Stimulated activated CD8-positive, alpha-beta memory T cell treated with anti-CD3 and anti-CD28 coated beads, Interleukin-12 subunit alpha, Interleukin-12 subunit beta, amount 100 ng/mL, for 24 hours (primary cell): ENCODE data around the gene LMTK3.
"Not testable (repeated sequence)": the region's sequence is repeated elsewhere in the genome, so short reads cannot be mapped to it uniquely, and the experiment has no call there.

Source experiments
- DNase-seq: peaks from one replicate; pipeline ENCODE4 v3.0.0-alpha.2; 2020; ENCODE audit errors: extremely low read depth

LMTK3 gene

DNA sequence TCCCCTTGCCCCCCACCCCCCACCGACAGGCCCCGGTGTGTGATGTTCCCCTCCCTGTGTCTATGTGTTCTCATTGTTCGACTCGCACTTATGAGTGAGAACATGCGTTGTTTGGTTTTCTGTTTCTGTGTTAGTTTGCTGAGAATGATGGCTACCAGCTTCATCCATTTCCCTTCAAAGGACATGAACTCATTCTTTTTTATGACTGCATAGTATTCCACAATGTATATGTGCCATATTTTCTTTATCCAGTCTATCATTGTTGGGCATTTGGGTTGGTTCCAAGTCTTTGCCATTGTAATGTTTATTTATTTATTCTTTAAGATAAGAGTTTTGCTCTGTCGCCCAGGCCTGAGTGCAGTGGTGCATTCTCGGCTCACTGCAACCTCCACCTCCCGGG lies 26.4 kb upstream of the LMTK3 start:
- DNase-seq: not testable (repeated sequence)

DNA sequence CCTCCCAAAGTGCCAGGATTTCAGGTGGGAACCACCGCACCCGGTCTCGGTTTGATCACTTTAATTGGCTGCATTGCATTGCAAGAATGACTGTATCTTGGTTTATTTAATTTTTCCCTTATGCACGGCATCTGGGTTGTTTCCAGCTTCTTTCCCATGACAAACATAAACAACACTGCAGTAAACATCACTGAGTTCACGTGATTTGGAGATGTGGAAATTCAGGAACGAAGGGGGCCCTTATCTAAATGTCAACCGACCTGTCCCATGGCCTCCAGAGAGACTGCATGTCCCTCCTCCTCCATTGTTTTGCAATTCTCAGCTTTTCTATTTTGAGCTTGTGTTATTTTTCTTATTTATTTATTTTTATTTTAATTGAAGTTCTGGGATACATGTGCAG lies 25.9 kb upstream of the LMTK3 start:
- DNase-seq: no peak

DNA sequence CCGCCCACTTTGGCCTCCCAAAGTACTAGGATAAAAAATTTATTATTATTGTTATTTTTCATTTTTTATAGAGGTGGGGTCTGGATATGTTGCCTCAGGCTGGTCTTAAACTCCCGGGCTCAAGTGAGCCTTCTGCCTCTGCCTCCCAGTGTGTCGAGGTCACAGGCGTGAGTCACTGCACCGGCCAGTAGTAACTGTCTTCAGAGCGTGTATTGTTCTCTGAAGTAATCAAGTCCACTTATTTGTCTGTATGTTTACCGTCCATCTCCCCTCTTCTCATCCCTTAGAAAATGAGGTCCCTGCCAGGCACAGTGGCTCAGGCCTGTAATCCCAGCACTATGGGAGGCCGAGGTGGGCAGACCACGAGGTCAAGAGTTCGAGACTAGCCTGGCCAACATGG lies 22.1 kb upstream of the LMTK3 start:
- DNase-seq: no peak

DNA sequence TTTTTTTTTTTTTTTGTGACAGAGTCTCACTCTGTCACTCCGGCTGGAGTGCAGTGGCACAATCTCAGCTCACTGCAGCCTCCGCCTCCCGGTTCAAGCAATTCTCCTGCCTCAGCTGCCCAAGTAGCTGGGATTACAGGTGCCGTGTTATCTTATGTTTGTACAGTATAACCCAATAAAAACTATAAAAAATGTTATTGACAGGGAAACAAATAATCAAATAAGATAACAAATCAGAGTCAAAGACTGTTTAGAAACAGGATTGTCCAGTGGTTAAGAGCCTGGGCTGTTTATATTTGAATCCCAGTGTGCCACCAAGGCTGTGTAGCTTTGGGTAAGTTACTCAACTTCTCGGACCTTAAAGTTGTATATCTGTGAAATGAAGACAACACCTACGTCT lies 19.1 kb upstream of the LMTK3 start:
- no peak for DNase-seq

DNA sequence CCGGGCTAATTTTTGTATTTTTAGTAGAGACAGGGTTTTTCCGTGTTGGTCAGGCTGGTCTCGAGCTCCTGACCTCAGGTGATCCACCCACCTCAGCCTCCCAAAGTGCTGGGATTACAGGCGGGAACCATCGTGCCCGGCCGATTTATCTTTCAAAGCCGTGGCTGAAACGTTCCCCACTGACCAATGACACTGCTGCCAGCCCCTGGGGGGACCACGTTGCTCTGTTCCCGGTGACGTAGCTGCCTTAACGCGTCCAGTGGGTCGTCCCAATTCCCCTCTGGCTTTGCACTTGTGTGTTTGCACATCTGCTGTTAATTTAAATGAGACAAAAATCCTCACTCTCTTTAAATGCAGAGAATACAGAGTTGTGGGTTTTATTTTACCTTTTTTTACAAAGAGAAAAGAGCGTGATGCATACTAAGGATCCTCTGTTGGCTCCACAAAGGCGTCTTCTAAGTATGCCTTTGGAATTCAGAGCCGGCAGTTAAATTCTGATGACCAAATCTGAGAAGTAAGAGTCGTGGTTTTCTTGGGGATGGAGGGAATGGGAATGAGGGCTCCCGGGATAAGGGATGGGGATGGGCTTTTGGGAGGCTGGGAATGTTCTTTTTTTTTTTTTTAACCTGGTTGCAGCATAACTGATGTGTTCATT lies 18.6 kb upstream of the LMTK3 start:
- DNase-seq: no peak

DNA sequence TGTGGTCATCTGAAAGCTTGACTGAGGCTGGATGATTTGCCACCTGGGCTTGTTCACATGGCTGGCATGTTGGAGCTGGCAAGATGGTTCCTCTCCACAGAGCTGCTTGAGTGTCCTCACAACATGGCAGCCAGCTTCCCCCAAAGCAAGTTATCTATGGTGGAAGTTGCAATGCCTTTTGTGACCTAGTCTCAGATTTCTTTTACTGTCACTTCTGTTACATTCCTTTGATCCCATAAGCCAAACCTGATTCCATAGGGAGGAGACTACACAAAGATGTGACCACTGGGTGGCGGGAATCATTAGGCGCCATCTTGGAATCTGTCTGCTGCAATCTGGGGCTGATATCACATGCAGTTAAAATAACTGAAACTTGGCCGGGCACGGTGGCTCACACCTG lies 17.5 kb upstream of the LMTK3 start:
- DNase-seq: no peak

DNA sequence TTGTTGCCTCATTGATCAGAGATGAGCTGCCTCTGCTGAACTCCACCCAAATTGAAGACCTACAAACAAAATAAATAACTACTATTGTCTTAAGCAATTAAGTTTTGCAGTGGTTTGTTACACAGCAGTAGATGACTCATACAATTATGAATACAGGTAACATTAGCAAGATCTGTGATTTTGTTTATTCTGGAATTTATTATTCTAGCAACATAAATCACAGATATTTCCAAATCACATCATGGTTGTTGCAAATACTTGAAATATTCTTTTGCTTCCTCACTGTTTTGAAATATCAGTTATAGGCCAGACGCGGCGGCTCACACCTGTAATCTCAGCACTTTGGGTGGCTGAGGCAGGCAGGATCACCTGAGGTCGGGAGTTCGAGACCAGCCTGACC lies 13.1 kb upstream of the LMTK3 start:
- DNase-seq: no peak

DNA sequence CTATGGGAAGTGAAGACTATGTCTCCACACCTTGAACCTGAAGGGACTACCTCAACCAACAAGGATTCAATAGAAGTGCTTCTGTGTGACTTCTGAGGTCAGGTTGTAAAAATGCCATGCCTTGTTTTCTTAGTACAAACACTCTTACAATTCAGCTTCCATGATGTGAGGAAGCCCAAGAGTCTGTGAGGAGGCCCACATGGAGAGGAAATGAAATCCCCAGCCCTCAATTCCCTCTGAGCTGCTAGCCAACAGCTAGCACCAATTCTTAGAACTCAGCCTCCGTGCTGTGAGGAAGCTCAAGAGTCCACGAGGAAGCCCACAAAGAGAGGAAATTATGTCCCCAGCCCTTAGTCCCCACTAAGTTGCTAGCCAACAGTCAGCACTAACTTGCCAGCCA lies 12.6 kb upstream of the LMTK3 start:
- no peak for DNase-seq

DNA sequence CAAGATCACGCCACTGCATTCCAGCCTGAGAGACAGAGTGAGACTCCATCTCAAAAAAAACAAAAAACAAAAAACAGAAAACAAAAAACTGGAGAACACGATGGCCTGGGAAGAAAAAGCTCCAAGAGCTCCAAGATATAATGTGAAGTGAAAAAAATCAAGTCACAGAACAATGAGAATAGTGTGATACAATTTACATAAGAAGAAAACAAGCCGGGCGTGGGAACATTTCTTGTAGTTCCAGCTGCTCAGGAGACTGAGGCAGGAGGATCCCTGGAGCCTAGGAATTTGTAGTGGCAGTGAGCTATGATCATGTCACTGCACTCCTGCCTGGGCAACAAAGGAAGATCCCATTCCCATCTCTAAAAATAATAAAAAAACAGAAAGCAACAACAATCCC lies 8.5 kb upstream of the LMTK3 start:
- no peak for DNase-seq

DNA sequence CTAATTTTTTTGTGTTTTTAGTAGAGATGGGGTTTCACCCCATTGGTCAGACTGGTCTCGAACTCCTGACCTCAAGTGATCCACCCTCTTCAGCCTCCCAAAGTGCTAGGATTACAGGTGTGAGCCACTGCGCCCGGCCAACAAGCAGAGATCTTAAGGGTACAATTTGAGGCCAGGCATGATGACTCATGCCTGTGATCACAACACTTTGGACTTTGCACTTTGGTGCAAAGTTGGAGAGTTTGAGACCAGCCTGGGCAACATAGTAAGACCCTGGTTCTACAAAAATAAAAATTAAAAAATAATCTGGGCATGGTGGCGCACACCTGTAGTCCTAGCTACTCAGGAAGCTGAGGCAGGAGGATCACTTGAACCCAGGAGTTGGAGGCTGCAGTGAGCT lies 7.8 kb upstream of the LMTK3 start:
- DNase-seq: not testable (repeated sequence)

DNA sequence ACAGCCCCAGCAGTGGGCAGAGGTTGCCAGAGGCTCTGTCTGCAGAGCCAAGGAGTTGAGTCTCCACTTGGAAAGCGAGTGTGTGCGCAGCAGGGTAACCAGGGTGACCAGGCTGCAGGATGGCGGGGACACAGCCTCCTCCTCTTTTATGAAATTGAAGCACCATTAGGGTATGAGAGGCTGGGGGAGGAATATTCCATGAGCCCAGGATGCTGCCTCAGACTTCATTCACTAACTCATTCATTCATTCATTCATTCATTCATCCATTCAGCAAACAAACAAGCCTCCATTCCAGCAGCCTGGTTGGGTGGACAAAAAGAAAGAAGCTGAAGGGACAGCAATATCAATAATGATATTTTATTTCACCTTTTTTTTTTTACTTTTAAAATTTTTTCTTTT lies 6.6 kb upstream of the LMTK3 start:
- no peak for DNase-seq

DNA sequence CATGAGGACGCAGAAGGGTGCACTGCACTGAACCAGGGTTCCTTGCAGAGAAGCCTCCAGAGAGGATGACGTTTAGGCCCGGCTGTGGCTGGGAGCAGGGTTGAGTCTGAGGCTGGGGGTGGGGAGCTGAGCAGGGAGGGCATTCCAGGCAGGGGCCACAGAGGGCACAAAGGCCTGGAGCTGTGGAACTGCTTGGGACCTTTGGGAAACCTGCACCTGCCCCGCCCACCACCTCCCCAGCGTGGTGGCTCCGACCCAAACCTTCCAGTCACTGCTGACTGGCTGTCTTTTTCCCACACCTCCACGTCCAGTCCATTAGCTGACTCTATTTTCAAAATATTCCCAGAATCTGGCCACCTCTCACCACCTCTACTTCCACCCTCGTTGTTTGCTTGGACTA lies 4.9 kb upstream of the LMTK3 start:
- no peak for DNase-seq

DNA sequence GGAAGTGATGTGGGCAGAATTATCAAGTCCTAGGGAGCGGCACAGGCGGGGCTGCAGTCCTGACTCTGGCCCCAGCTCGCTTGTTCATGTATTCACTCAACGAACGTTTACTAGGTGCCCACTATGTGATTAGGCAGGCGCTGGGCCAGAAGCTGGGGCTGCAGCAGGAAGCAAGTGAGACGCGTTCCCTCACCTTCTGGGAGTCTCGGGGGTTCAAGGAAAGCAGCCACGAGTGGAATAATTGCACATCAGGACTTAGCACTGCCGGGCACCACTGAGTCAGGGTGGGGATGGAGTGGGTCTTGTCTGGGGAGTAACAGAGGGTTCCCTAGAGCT lies 2.5 kb upstream of the LMTK3 start:
- no peak for DNase-seq

DNA sequence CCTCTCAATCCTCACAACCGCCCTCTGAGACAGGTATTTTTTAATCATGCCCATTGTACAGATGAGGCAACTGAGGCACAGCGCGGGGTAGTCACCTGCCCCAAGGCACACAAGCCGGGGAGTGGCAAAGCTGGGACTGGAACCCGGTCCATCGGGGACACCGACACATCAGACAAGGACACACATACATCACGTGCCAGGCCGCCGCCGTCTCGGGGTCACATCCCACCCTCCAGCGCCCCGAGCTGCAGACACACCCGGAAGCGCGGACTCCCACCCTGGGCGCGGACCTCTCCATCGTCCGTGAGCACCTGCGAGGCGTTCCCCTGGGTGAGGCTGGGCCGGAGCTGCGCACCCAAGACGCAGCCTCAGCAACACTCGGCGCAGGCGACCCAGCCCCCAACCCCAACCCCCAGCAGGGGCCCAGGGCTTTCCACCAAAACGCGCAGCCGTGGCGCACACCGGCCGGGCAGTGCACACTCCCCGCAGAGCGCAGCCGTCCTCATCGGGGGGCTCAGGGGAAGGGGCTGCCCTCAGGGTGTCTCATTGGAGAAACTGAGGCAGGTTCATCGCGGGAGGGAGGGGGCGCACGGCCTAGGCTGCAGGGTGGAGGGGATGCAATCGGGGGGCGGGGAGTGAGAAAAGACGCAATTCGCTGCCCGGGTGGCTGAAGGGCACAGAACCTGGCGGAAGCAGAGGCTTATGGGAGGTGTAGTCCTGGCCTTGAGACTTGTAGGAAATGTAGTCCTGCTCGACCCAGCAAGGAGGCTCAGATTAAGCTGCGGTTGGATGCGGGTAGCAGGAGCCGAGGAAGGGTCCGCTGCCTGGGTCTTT lies 1.9 kb upstream of the LMTK3 start:
- no peak for DNase-seq

DNA sequence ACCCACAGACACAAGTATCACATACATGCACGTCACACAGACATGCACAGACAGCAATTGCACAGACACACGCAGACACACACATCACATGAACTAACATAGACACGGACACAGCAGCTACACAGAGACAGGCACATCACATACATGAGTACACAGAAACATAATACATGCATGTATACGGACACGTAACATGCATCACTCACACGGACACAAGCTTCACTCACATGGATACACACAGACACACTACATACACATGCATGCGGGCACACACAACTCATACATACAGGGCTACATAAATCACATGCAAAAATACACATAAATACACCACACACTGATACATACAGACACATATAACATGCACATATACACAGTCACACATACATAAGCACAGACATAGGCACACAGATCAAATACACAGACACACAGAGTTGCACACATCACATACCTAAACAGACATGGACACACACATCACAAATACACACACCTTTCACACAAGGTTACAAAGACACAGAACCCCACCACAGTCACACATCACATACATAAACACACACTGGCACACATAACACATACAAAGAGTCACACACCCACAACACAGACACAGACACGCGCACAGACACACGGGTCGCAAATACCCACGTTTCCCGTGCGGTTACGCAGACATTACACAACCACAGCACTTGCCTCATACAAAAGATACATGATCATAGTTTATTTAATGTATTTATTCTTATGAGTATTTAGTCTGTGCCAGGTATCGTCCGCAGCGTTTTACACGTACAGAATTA lies 1.1 kb upstream of the LMTK3 start:
- DNase-seq: no peak

DNA sequence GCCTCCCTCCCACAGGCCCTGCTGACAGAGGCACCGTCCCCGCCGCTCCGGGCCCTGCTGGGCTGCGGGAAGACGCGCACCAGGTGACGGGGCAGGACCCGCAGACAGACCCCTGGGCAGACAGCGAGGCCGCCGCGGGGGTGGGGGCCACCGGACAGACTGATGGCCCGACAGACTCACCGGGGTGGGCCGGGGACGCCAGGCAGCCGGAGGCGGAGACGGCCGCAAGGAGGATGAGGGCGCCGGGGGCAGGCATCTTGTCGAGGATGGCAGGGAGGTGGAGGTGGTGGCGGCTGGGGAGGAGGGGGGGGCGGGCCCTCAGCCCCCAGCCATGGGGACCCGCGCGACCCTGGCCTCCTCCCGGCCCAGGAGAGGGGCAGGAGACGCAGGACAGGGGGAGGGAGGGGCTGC lies 309 bp downstream of the LMTK3 start:
- no peak for DNase-seq

DNA sequence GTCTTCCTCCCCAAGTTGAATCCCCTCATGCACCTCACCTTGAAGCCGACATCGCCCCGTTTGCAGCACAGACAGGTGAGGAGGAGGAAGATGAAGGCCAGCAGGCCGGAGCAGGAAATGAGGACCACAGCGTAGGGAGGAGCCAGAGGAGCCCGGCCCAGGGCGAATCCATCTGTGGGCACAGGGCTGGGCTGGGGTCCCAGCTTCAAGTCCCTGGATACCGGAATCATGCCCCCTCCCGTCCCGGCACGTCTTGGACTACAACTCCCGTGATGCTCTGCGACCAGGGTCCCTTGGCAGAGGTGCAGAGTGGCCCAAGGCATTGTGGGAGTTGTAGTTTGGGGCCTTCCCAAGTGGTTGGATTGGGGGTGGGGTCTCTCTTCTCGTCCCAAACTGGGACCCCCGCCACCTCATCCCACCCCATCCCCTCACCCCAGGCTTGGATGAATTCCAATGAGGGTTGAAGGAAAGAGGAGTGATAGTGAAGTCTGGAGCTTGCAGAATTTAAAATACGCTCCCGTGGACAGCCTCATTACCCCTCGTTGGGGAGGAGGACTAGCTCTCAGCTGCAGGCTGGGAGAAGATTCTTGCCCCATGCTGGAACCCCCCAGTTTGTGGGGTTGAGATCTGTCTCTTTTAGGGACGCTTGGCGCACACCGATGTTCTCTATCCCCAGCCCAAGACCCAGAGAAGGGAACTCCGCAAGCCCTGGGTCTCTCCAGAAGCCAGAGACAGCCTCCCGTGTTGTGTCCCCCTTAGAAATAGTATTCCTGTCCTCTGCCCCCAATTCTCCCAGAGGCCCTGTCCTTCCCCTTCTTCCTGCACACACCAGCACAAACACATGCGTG lies 990 bp downstream of the LMTK3 start:
- DNase-seq: no peak

DNA sequence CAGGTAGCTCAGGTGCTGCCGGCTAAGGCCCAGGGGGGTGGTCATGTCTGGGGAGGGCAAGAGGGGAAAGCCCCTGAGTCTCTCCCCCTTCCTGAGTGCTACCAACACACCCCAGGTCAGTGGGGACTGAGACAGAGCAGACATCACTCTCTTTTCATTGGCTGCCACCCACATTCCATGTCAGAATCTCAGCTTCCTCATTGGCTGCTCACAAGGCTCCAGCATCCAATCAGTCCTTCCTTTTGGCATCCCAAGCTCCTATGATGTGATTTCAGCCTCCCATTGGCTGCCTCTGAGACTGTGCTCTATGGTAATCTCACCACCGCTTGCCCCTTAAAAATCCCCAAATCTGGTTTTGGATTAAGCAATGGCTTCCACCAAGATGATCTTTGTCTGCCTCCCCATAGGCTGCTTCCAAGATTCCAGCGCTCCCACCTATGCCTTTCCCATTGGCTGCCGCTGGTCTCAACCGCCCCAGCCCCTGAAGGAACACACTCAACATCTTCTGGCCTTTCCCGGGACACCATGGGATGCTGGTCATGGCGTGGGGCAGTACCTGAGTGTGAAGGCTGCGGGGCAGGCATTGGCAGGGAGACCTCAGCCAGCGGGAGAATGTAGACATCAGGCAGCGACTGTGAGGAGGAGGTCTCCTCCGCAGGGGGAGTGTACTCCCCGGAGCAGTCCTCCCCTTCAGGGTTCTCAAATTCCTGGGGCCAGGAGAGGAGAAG lies 2.0 kb downstream of the LMTK3 start:
- DNase-seq: no peak

DNA sequence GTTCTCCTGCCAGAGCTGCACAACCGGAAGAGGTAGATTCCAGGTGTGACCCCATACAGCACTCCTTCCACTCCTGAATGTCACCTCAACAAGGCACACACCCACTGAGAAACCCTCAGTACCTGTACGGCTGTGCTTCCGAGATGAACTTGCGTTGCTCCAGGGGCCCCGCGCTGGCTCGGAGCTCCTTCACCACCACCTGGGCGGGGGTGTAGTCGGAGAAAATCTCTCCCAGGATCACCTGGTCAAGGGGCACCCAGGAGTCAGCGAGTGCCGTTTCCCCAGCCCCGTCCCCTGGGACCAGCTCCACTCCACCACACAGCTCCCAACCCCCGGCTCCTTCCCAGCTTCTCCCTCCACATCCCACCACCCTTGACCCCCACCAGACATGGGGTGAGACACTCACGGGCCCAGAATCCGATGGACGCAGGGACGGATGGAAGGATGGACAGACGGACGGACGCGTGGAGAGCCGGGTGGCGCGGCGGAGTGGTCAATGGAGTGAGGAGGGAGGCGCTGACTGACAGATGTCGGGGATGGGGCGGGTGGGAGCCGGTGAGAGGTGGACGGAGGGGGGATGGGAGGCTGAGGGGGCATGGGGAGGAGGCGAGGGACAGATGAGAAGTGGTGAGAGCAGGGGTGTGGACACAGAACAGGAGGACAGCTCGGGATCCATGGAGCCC lies 2.8 kb downstream of the LMTK3 start:
- DNase-seq: no peak

DNA sequence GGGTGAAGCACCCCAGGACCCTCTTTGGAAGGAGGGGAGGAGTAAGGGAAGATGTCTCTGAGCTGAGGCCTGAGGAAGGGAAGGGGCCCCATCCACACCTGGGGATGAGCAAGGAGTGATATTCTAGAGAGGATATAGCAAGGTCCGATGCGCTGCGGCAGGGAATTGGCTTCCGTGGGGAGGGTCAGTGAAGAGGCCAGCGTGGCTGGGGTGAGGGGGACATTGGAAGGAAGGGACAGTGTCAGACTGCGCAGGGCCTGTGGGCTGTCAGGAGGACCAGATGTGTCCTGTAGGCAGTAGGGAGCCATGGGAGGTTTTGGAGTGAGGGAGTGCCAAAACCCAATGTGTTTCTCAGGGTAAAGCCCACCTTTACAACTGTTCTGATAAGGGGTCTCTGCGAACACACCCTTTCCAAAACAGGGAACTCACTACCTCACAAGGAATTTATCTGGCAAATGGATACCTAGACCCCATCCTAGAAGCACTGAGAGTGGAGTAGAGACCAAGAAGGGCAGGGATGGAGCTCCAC lies 3.7 kb downstream of the LMTK3 start:
- no peak for DNase-seq
